Measurements from ENCODE around the gene MEDAG. TPM values are rescaled to one million over a fixed set of nuclear protein-coding genes. Genes with fewer than 3 reads are reported as not detected.

The MEDAG gene
- total RNA-seq, 1 experiment from 2014 or later, result 0.67 TPM

DNA sequence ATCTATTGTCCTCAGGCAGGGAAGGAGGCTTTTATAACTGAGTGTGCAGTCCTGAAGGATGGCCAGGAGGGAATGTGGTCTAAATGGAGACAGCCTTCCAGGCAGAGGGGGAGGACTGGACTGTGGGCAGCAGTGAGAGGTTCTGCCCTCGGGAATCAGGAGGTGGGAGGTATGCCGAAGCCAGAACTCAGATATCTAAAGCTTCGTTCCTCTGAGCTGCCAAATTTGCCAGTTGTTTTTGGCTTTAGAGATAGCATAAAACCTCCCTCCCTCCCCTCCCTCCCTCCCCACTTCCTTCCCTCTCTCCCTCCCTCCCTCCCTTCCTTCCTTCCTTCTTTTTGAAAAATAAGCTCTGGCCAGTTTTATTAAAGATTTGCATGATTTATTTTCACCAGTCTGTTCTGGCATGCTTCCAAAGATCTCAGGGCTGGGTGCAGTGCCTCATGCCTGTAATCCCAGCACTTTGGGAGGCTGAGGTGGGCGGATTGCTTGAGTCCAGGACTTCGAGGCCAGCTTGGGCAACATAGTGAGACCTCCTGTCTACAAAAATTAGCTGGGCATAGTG is 2.4 kb downstream of the MEDAG start:
- H3K9me3 ChIP-seq (ENCODE audit: control insufficient read depth, insufficient read depth, low read depth, low read length), result no peaks in the 10 kb centered on the region
- BruUV-seq (replicated peaks), result no TSS peak
- no peak for DNase-seq (ENCODE audit: low read depth, low spot score)
- intact Hi-C loops (cut with micrococcal nuclease; ENCODE audit: unreplicated experiment), result no loop called here
- no peaks in the 10 kb centered on the region for H3K36me3 ChIP-seq (ENCODE audit: control insufficient read depth, insufficient read depth, low read length)
- ChIA-PET POLR2A (interaction anchor here (0.6 kb wide), 2 partner anchors 17 to 39 kb away, joined by 4 to 13 read pairs; no protein-coding TSS in a partner anchor), CTCF (no interaction called here)
- in situ Hi-C loops (cut with HindIII; ENCODE audit: low pct_unique_long_range_greater_than_20kb, low sequenced_read_pairs), result no loop called here
- H3K27ac ChIP-seq (ENCODE audit: low read length), result no peak overlapping the region
- peaks cover 8% of the 10 kb centered on the region for H3K4me1 ChIP-seq (ENCODE audit: control insufficient read depth, insufficient read depth, low read length)
- ATAC-seq, result no peak
- peaks cover 10% of the 10 kb centered on the region for H3K27me3 ChIP-seq (ENCODE audit: control insufficient read depth, insufficient read depth, low read length)
- TF ChIP-seq, protein P1, sequence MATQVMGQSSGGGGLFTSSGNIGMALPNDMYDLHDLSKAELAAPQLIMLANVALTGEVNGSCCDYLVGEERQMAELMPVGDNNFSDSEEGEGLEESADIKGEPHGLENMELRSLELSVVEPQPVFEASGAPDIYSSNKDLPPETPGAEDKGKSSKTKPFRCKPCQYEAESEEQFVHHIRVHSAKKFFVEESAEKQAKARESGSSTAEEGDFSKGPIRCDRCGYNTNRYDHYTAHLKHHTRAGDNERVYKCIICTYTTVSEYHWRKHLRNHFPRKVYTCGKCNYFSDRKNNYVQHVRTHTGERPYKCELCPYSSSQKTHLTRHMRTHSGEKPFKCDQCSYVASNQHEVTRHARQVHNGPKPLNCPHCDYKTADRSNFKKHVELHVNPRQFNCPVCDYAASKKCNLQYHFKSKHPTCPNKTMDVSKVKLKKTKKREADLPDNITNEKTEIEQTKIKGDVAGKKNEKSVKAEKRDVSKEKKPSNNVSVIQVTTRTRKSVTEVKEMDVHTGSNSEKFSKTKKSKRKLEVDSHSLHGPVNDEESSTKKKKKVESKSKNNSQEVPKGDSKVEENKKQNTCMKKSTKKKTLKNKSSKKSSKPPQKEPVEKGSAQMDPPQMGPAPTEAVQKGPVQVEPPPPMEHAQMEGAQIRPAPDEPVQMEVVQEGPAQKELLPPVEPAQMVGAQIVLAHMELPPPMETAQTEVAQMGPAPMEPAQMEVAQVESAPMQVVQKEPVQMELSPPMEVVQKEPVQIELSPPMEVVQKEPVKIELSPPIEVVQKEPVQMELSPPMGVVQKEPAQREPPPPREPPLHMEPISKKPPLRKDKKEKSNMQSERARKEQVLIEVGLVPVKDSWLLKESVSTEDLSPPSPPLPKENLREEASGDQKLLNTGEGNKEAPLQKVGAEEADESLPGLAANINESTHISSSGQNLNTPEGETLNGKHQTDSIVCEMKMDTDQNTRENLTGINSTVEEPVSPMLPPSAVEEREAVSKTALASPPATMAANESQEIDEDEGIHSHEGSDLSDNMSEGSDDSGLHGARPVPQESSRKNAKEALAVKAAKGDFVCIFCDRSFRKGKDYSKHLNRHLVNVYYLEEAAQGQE (IDR thresholded peaks at IDR 0.05; ENCODE audit: insufficient read depth in 1 of 2, low read depth in 2 of 2, low read length in 1 of 2), result no peak
- TF ChIP-seq TCF7L2 (IDR thresholded peaks at IDR 0.05; ENCODE audit: low read depth, low read length) (no peak), SIN3A (IDR thresholded peaks at IDR 0.05; ENCODE audit: borderline replicate concordance, insufficient read depth, low read depth, low read length) (no peak), POLR2AphosphoS5 (IDR thresholded peaks at IDR 0.05; ENCODE audit: low read depth, low read length) (no peak), CTCF (IDR thresholded peaks at IDR 0.05) (no peak)
- H3K4me3 ChIP-seq (ENCODE audit: low read depth in 2 of 2, low read length in 2 of 2), result no peak overlapping the region

DNA sequence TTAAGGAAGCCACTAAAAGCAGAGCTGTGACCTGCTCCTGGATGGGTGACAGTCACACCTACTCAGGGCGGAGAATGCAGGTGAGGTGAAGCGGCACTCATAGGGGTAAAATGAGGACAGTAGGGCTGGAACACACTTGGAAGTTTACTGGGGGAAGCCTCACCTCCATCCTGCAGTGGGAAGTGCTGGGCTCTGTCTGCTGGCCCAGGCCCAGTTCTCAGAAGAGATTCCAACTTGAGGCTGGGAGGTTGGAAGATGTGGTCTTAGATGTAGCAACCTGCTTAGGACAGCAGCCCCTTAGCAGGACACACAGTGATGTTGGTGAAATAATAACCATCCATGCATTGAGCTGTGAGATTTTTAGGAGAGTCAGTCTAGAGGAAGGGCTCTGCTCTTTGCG is 4.6 kb downstream of the MEDAG start:
- Histone ChIP-seq H3K36me3 (ENCODE audit: control insufficient read depth, insufficient read depth, low read length) (no peaks in the 10 kb centered on the region), H3K4me3 (ENCODE audit: low read depth in 2 of 2, low read length in 2 of 2) (no peak overlapping the region), H3K27ac (ENCODE audit: low read length) (no peak overlapping the region), H3K4me1 (ENCODE audit: control insufficient read depth, insufficient read depth, low read length) (peaks cover 8% of the 10 kb centered on the region), H3K9me3 (ENCODE audit: control insufficient read depth, insufficient read depth, low read depth, low read length) (no peaks in the 10 kb centered on the region), H3K27me3 (ENCODE audit: control insufficient read depth, insufficient read depth, low read length) (no peaks in the 10 kb centered on the region)
- TF ChIP-seq POLR2AphosphoS5 (IDR thresholded peaks at IDR 0.05; ENCODE audit: low read depth, low read length), result no peak
- no peak for TF ChIP-seq TCF7L2 (IDR thresholded peaks at IDR 0.05; ENCODE audit: low read depth, low read length)
- no peak for TF ChIP-seq SIN3A (IDR thresholded peaks at IDR 0.05; ENCODE audit: borderline replicate concordance, insufficient read depth, low read depth, low read length)
- TF ChIP-seq CTCF (IDR thresholded peaks at IDR 0.05), result no peak
- TF ChIP-seq, protein P1 (IDR thresholded peaks at IDR 0.05; ENCODE audit: insufficient read depth in 1 of 2, low read depth in 2 of 2, low read length in 1 of 2), result no peak
- DNase-seq (ENCODE audit: low read depth, low spot score), result no peak
- CTCF ChIA-PET, result no interaction called here
- ATAC-seq, result no peak
- no TSS peak for BruUV-seq (replicated peaks)
- POLR2A ChIA-PET, result no interaction called here
- intact Hi-C loops (cut with micrococcal nuclease; ENCODE audit: unreplicated experiment) (no loop called here), in situ Hi-C loops (cut with HindIII; ENCODE audit: low pct_unique_long_range_greater_than_20kb, low sequenced_read_pairs) (no loop called here)

Measured in Panc1 (cell line).